ENCODE data around the gene SLC12A6. TPM values are rescaled to one million over a fixed set of nuclear protein-coding genes. Genes with fewer than 3 reads are reported as not detected.
"Not testable (repeated sequence)": the region's sequence is repeated elsewhere in the genome, so short reads cannot be mapped to it uniquely, and the experiment has no call there.

The SLC12A6 gene
- total RNA-seq, 1 donor from 2014 or later = 22.8 TPM

GRCh38 chr15:34209421-34210282 is 127.9 kb downstream of the SLC12A6 start, which contains the start of gene KATNBL1:
KATNBL1 (minus strand) TSS chr15:34210096; CDS start chr15:34163676, 46,420 bp downstream.
- peak; percentile 99 for DNase-seq (ENCODE audit: low spot score)

GRCh38 chr15:34206011-34206410 is 131.6 kb downstream of the SLC12A6 start:
- no peak for DNase-seq (ENCODE audit: low spot score)

GRCh38 chr15:34203936-34204335 is 133.6 kb downstream of the SLC12A6 start:
- no peak for DNase-seq (ENCODE audit: low spot score)

- DNase-seq (ENCODE audit: low spot score) = no peak
These were observed 134.3 kb downstream of the SLC12A6 start for GRCh38 chr15:34203305-34203704.

- DNase-seq (ENCODE audit: low spot score) = not testable (repeated sequence)
These were observed 144.3 kb downstream of the SLC12A6 start for GRCh38 chr15:34193272-34193671.

GRCh38 chr15:34188711-34189110 is 148.9 kb downstream of the SLC12A6 start:
- no peak for DNase-seq (ENCODE audit: low spot score)

- no peak for DNase-seq (ENCODE audit: low spot score)
These were observed 151.9 kb downstream of the SLC12A6 start for GRCh38 chr15:34185666-34186065.

- no peak for DNase-seq (ENCODE audit: low spot score)
These were observed 154.6 kb downstream of the SLC12A6 start for GRCh38 chr15:34182942-34183341.

Small RNA genes lying within 50 kb of the gene (microRNA-seq; reads per million reads assigned to microRNA genes)
- gene MIR1233-1 (ENCODE audit: borderline number of aligned reads) = not detected

Other genes with a start within 250 kb of the SLC12A6 start
- gene EMC7, start 235.9 kb downstream of the SLC12A6 start, total RNA-seq = 69.0 TPM
- 0.96 TPM for gene PGBD4, start 235.7 kb downstream of the SLC12A6 start, total RNA-seq
- gene KATNBL1, start 127.7 kb downstream of the SLC12A6 start, total RNA-seq = 48.5 TPM
- gene EMC4, start 112.8 kb downstream of the SLC12A6 start, total RNA-seq = 76.6 TPM
- 157 TPM for gene NOP10, start 5.4 kb upstream of the SLC12A6 start, total RNA-seq
- gene NUTM1, start 5.5 kb upstream of the SLC12A6 start, total RNA-seq = not detected
- gene LPCAT4, start 29.4 kb upstream of the SLC12A6 start, total RNA-seq = 24.1 TPM
- gene GOLGA8A, start 100.0 kb upstream of the SLC12A6 start, total RNA-seq = 43.6 TPM
- gene GOLGA8B, start 245.9 kb upstream of the SLC12A6 start, total RNA-seq = 39.8 TPM

Data from mesenteric fat pad (tissue), 1 donor.